Liver (tissue), 3 donors: ENCODE measurements around the gene EPB41L2.

ENCODE experiments used
- ATF3 ChIP-seq: IDR thresholded peaks from 2 replicates; pipeline ENCODE4 v1.6.1; 2016; ENCODE audit warnings: antibody characterized with exemption
- CTCF ChIP-seq: fragments of 150-350 bp; IDR thresholded peaks from 2 replicates; pipeline ENCODE4 v1.5.1; 2017; ENCODE audit warnings: improper control_type of control experiment, low read depth, low read length; ENCODE audit not compliant: missing input control
- EGR1 ChIP-seq, 2 donors: IDR thresholded peaks; 2 replicates each; pipeline ENCODE4 v1.6.1; 2016 to 2018; ENCODE audit warnings: antibody characterized with exemption in 2 of 2, low read depth in 2 of 2
- GABPA ChIP-seq, 2 donors: IDR thresholded peaks in 1 of 2; conservative IDR thresholded peaks in 1 of 2; 2 replicates each; pipeline ENCODE4 v1.6.1; 2016; ENCODE audit warnings: antibody characterized with exemption in 2 of 2, mild to moderate bottlenecking in 1 of 2, moderate library complexity in 1 of 2
- HNF4A ChIP-seq, 2 donors: conservative IDR thresholded peaks; 2 replicates each; pipeline ENCODE4 v1.6.1; 2016; ENCODE audit warnings: antibody characterized with exemption in 2 of 2, mild to moderate bottlenecking in 2 of 2
- JUND ChIP-seq, 2 donors: IDR thresholded peaks; 2 replicates each; pipeline ENCODE4 v1.6.1; 2016; ENCODE audit warnings: antibody characterized with exemption in 2 of 2
- MAX ChIP-seq: IDR thresholded peaks from 2 replicates; pipeline ENCODE4 v1.6.1; 2016; ENCODE audit warnings: antibody characterized with exemption
- NR2F2 ChIP-seq: IDR thresholded peaks from 2 replicates; pipeline ENCODE4 v1.6.1; 2016; ENCODE audit warnings: antibody characterized with exemption
- RAD21 ChIP-seq, 2 donors: IDR thresholded peaks; 2 replicates each; pipeline ENCODE4 v1.6.1; 2016; ENCODE audit warnings: antibody characterized with exemption in 2 of 2, mild to moderate bottlenecking in 2 of 2
- REST ChIP-seq: IDR thresholded peaks from 2 replicates; pipeline ENCODE4 v1.6.1; 2016; ENCODE audit warnings: antibody characterized with exemption, mild to moderate bottlenecking
- SP1 ChIP-seq: IDR thresholded peaks from 2 replicates; pipeline ENCODE4 v1.6.1; 2018; ENCODE audit warnings: antibody characterized with exemption, mild to moderate bottlenecking
- TAF1 ChIP-seq: conservative IDR thresholded peaks from 2 replicates; pipeline ENCODE4 v1.6.1; 2016; ENCODE audit warnings: antibody characterized with exemption, mild to moderate bottlenecking
- YY1 ChIP-seq: IDR thresholded peaks from 2 replicates; pipeline ENCODE4 v1.6.1; 2016; ENCODE audit warnings: antibody characterized with exemption, mild to moderate bottlenecking
- ZBTB33 ChIP-seq: IDR thresholded peaks from 2 replicates; pipeline ENCODE4 v1.6.1; 2016; ENCODE audit warnings: antibody characterized with exemption
- donor health status: healthy.
- donor health status: healthy.

- no peak for TF ChIP-seq CTCF
- TF ChIP-seq YY1 = no peak
- TF ChIP-seq TAF1 = no peak
- no peak for TF ChIP-seq REST
- TF ChIP-seq RAD21 (IDR thresholded peaks at IDR 0.05) = no peak
- TF ChIP-seq SP1 = no peak
- no peak for TF ChIP-seq MAX
- no peak for TF ChIP-seq JUND (IDR thresholded peaks at IDR 0.05)
- no peak for TF ChIP-seq HNF4A (conservative IDR thresholded peaks at IDR 0.05)
- no peak for TF ChIP-seq GABPA (IDR thresholded peaks at IDR 0.05 in 1 of 2, conservative IDR thresholded peaks at IDR 0.05 in 1 of 2)
- TF ChIP-seq EGR1 (IDR thresholded peaks at IDR 0.05; ENCODE audit: low read depth in 2 of 2) = no peak
- no peak for TF ChIP-seq ATF3
- TF ChIP-seq NR2F2 = no peak
- TF ChIP-seq ZBTB33 = no peak
Observed at GRCh38 chr6:130851026-130851425, 212.0 kb downstream of the EPB41L2 start.
